ENCODE data around the gene SCARB1.
A peak's percentile ranks its signal among the peaks of the same experiment; 100 is the strongest.

Gene SCARB1

DNA sequence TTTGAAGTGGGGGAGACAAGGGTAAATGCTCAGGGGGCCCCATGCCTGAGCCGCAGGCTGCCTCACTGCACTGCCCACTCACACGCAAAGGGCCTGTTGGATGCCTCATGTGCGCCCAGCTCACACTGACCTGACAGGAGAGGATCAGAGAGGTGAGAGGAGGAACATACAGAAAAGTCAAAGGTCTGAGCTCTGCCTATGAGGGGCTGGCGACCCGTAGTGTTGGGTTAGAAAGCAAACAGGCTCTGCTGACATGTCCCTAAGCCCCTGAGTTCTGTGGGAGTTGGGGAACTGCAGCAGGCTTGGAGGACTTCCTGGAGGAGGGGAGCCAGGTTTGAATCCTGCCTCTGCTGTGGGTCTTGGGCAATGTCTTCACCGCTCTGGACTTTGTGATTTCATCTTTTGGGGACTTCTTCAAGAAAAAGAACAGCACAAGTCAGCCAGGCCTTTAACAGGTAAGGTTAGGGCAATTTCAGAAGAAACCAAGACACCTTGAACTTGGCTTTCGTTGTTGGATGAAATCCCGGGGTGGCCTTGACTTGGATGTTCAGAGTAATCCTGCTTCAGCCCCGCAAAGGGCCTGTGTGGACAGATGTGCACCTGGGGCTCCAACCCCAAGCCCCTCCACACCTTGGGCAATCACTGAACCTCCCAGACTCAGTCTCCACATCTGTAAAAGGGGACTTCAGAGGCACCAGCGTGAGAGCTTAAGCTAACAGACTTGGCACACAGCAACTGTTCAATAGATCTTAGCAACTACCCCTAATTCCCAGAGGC, 116.8 kb downstream of the SCARB1 start:
- TF ChIP-seq, protein P1, sequence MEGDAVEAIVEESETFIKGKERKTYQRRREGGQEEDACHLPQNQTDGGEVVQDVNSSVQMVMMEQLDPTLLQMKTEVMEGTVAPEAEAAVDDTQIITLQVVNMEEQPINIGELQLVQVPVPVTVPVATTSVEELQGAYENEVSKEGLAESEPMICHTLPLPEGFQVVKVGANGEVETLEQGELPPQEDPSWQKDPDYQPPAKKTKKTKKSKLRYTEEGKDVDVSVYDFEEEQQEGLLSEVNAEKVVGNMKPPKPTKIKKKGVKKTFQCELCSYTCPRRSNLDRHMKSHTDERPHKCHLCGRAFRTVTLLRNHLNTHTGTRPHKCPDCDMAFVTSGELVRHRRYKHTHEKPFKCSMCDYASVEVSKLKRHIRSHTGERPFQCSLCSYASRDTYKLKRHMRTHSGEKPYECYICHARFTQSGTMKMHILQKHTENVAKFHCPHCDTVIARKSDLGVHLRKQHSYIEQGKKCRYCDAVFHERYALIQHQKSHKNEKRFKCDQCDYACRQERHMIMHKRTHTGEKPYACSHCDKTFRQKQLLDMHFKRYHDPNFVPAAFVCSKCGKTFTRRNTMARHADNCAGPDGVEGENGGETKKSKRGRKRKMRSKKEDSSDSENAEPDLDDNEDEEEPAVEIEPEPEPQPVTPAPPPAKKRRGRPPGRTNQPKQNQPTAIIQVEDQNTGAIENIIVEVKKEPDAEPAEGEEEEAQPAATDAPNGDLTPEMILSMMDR (IDR thresholded peaks at IDR 0.05; ENCODE audit: borderline replicate concordance, control extremely low read depth, extremely low read depth, insufficient read depth, missing control alignments), result no peak
- in situ Hi-C loops (cut with MboI; ENCODE audit: low sequenced_read_pairs, unreplicated experiment), result no loop called here
- DNase-seq (ENCODE audit: low spot score), result no peak

DNA sequence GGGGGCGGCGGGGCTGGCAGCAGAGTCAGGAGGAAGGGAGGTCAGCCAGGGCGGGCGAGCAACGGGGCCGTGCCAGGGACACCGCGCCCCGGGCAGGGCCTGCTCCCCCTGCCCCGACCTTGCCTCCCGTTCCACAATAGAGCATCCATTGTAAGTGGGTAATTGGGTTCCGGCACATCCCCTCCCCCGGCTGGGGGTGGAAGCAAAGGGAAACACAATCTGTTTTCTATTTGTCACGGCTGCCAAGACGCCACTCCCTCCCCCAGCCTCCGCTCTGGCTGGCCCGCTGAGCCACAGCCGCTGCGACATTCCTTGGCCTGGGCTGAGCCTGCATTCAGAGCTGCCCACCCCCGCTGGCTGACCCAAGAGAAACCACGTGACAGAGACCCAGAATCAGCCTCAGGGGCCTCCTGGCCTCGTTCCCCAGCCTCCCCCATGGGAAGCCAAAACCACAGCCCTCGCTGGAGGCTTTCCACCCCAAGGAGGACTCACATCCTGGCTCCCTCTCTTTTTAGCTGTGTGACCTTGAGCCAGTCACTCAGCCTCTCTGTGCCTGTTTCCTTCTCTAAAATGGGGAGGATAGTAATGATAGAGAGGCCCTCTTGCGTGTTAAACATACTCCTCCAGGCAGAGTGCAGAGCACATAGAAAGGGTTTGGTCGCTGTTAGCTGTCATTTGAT, 117.6 kb downstream of the SCARB1 start:
- DNase-seq (ENCODE audit: low spot score), result peak; percentile 60
- TF ChIP-seq, protein P1 (IDR thresholded peaks at IDR 0.05; ENCODE audit: borderline replicate concordance, control extremely low read depth, extremely low read depth, insufficient read depth, missing control alignments), result no peak
- in situ Hi-C loops (cut with MboI; ENCODE audit: low sequenced_read_pairs, unreplicated experiment), result no loop called here

DNA sequence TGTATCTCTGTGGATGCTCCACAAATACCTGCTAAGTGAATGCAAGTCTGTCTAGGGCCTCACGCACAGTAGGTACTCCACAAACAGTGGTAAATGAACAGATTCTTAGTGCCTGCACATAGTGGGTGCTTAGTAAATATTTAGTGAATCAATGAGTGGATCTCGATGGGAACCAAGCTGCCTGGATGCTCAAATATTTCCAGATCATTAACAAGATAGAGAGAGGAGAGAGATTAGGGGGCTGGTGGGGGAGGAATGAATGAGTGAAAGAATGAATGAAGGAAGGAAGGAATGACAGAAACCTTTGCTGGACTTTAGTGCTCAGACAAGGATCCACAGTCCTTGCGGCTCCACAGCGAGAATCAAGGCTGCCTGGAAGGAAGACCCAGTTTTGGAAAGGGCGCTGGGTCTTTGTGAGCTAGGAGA, 118.2 kb downstream of the SCARB1 start:
- no peak for DNase-seq (ENCODE audit: low spot score)
- TF ChIP-seq, protein P1 (IDR thresholded peaks at IDR 0.05; ENCODE audit: borderline replicate concordance, control extremely low read depth, extremely low read depth, insufficient read depth, missing control alignments), result no peak
- in situ Hi-C loops (cut with MboI; ENCODE audit: low sequenced_read_pairs, unreplicated experiment), result no loop called here

DNA sequence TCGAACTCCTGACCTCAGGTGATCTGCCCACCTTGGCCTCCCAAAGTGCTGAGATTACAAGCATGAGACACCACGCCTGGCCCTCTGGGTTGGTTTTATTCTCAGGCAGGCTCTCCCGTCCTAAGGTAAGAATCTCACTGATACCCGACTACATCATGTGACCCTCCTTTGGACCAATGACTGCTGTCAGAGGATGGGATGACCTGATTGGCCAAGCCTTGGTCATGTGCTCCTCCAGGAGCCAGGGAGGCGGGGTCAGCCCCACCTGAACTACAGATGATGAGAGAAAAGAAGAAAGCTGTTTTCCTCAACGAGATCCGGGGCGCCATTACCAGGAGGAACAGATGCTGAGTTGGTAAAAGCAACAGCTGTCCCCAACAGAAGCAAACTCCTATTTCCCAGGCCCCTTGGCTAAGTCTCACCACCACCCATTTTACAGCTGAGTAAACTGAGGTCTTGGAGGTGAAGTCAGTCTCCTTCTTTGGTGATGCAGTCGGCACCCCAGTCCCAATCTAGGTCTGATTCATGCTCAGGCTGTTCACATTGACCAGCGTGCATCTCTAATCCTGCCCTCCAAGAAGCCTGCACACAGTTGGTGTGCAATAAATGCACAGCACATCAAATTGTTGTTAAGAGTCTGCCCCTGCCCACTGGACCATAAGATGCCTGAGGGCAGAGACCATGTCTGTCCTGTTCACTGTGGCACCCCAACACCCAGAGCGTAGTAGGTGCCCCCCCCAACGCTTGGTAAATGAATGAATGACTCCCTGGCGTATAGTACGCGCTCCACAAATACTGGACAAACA, 118.8 kb downstream of the SCARB1 start:
- DNase-seq (ENCODE audit: low spot score), result no peak
- TF ChIP-seq, protein P1 (IDR thresholded peaks at IDR 0.05; ENCODE audit: borderline replicate concordance, control extremely low read depth, extremely low read depth, insufficient read depth, missing control alignments), result no peak
- in situ Hi-C loops (cut with MboI; ENCODE audit: low sequenced_read_pairs, unreplicated experiment), result no loop called here

DNA sequence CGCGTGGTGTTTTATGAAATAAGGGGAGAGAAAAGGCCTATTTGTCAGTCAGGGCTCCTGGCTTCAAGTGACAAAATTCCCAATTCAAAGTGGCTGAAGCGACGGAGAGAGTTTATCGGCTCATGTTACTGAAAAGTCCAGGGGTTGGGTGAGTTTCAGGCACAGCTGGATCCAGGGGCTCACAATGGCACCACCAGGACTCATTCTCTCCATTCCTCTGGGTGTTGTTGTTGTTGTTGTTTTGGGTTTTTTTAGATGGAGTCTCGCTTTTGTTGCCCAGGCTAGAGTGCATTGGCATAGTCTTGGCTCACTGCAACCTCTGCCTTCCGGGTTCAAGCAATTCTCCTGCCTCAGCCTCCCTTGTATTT, 119.4 kb downstream of the SCARB1 start:
- in situ Hi-C loops (cut with MboI; ENCODE audit: low sequenced_read_pairs, unreplicated experiment), result no loop called here

More for the DNA sequence above, 119.4 kb downstream of the SCARB1 start:
- TF ChIP-seq, protein P1 (IDR thresholded peaks at IDR 0.05; ENCODE audit: borderline replicate concordance, control extremely low read depth, extremely low read depth, insufficient read depth, missing control alignments), result no peak
- DNase-seq (ENCODE audit: low spot score), result no peak
